Thoracic aorta (tissue), 2 donors: ENCODE data around the gene PPP1R11. TPM values are rescaled to one million over a fixed set of nuclear protein-coding genes. Genes with fewer than 3 reads are reported as not detected.

Experiments
- ATAC-seq: fragments of 150-250 bp; one replicate; pipeline ENCODE4 v1.8.0; 2017; ENCODE audit warnings: low read depth; ENCODE audit not compliant: insufficient number of reproducible peaks, low FRiP score
- DNase-seq: peaks from one replicate; pipeline ENCODE4 v3.0.0-alpha.2; 2020; ENCODE audit warnings: low spot score
- H3K27ac ChIP-seq, 2 donors: fragments of 200-600 bp; sonication (generic); 1 replicate in 1 of 2; 2 replicates in 1 of 2; pipeline ENCODE4 v1.5.1; 2016; ENCODE audit warnings: mild to moderate bottlenecking in 2 of 2, moderate library complexity in 2 of 2
- H3K27me3 ChIP-seq: fragments of 200-600 bp; sonication (generic); replicated peaks from 2 replicates; pipeline ENCODE4 v1.6.0; 2016; ENCODE audit warnings: mild to moderate bottlenecking; ENCODE audit not compliant: insufficient read depth
- H3K36me3 ChIP-seq: fragments of 200-600 bp; sonication (generic); one replicate; pipeline ENCODE4 v1.5.1; 2016
- H3K4me1 ChIP-seq, 2 donors: fragments of 200-600 bp; sonication (generic); 1 replicate in 1 of 2; 2 replicates in 1 of 2; pipeline versions ENCODE4 v1.5.1 to v1.6.0; 2016; ENCODE audit warnings: low read depth in 2 of 2, mild to moderate bottlenecking in 1 of 2; ENCODE audit not compliant: control insufficient read depth in 1 of 2
- H3K4me3 ChIP-seq: fragments of 200-600 bp; sonication (generic); 2 replicates; pipeline ENCODE4 v1.5.1; 2016; ENCODE audit warnings: mild to moderate bottlenecking
- H3K9me3 ChIP-seq: fragments of 200-600 bp; sonication (generic); 2 replicates; pipeline ENCODE4 v1.5.1; 2016
- total RNA-seq, 2 donors: library from RNA; depleted of rRNA; stranded (reverse); fragments of >200 nt; gene quantifications; one replicate each; pipeline versions ENCODE4 v1.1.0 to v1.2.3, GENCODE V29; 2016
- TF ChIP-seq, protein P1 (sequence below): fragments of 200-600 bp; sonication (generic); IDR thresholded peaks from one replicate; pipeline ENCODE4 v1.5.1; 2019; ENCODE audit warnings: antibody characterized with exemption

PPP1R11 gene
- total RNA-seq, 2 donors from 2014 or later: 25.2 to 45.5 TPM

DNA sequence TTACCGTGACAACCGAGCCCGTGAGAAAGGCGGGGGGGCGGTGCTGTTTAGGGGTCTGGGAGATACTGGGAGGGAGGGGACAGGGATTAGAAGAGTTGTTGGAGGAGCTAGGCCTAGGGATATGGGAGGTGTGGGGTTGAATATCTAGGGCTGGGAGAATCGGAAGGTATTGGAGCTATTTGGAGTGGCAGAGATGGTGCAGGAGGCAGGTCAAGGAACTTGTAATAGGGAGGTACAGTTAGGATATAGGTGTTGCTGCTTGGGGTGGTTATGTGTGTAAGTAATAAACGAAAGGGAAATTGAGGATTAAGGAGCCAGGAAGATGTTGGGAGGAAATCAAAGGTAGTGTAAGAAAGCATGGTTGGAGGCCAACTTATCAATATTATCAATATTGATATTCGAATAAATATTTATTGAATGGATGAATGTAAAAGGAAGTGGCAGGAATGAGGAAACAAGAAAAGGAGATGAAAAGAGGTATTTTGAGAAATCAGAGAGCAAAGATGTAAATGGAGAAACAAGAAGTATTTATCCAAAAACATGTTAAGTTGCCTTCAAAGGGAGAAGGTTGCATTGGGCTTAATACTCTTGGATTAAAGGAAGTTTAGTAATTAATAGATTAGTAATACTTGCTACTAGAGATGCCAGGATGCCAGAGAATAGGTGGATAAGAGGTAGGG lies 602 bp downstream of the PPP1R11 start:
- TF ChIP-seq, protein P1, sequence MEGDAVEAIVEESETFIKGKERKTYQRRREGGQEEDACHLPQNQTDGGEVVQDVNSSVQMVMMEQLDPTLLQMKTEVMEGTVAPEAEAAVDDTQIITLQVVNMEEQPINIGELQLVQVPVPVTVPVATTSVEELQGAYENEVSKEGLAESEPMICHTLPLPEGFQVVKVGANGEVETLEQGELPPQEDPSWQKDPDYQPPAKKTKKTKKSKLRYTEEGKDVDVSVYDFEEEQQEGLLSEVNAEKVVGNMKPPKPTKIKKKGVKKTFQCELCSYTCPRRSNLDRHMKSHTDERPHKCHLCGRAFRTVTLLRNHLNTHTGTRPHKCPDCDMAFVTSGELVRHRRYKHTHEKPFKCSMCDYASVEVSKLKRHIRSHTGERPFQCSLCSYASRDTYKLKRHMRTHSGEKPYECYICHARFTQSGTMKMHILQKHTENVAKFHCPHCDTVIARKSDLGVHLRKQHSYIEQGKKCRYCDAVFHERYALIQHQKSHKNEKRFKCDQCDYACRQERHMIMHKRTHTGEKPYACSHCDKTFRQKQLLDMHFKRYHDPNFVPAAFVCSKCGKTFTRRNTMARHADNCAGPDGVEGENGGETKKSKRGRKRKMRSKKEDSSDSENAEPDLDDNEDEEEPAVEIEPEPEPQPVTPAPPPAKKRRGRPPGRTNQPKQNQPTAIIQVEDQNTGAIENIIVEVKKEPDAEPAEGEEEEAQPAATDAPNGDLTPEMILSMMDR: no peak
- H3K27me3 ChIP-seq: no peaks in the 10 kb centered on the region
- peaks cover 6 to 26% of the 10 kb centered on the region in 2 donors for H3K4me1 ChIP-seq
- no peaks in the 10 kb centered on the region for H3K9me3 ChIP-seq
- peaks cover 19% of the 10 kb centered on the region for H3K36me3 ChIP-seq
- ATAC-seq (no peak), DNase-seq (peak; percentile 68)
- peak overlapping the region; percentile 71 to 89 for H3K27ac ChIP-seq
- H3K4me3 ChIP-seq: peak overlapping the region; percentile 83

DNA sequence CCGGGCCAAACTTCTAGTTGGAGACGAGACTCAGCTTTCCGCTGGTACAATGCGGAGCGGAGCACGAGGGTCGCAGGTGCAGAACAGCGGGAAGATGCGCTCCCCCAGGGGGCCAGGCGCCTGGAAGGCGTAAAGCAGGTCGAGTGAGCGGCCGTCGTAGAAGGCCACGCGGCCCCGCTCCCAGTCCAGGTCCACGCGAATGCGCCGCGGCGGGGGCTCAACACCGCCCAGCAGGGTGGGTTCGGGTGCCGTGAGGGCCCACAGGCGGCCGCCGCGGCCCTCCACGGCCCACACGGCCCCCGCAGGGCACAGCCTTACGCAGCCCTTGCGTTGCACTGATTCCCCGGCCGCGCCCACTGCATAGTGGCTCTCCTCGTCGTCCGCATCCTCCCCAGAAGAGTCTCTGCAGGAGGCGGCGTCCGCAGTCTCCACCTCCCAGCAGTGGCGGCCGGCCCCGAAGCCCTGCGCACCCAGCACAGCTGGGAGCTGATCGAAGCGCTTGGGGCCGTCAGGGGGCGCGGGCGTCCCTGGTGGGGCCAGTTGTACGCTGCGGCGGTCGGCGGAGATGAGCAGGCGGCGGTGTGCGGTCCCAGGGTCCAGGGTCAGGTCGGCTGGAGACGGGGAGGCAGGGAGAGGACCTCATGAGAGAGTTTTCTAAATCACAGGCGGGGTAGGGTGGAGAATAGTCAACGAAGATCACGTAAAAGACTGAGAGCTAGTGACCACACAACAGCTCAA lies 4.3 kb downstream of the PPP1R11 start:
- H3K4me1 ChIP-seq: peaks cover 9 to 36% of the 10 kb centered on the region in 2 donors
- H3K4me3 ChIP-seq: no peak overlapping the region
- no peak overlapping the region for H3K27ac ChIP-seq
- no peak for ATAC-seq
- no peak for DNase-seq
- TF ChIP-seq, protein P1: no peak
- peaks cover 15% of the 10 kb centered on the region for H3K27me3 ChIP-seq
- H3K36me3 ChIP-seq: peaks cover 19% of the 10 kb centered on the region
- H3K9me3 ChIP-seq: no peaks in the 10 kb centered on the region

DNA sequence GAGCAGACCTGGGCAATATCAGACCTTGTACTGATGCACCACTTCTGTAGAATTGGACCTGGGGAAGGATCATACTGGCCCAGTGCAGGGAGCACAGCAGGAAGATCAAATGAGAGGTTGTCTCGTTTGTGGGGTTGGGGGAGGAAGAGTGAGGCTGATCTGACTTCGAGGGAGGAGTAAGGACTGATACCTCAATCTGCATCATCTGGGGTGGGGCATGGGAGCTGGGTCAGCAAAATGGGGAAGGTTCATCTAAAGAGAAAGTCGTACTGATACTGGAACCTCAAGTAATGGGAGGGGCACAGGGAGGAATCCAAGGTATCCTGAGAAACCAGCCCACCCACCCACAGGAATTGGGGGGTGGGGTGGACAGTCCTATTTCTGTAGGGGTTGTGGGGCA lies 4.9 kb downstream of the PPP1R11 start:
- peaks cover 17% of the 10 kb centered on the region for H3K27me3 ChIP-seq
- TF ChIP-seq, protein P1: no peak
- no peaks in the 10 kb centered on the region for H3K9me3 ChIP-seq
- H3K27ac ChIP-seq: no peak overlapping the region
- no peak overlapping the region for H3K4me3 ChIP-seq
- DNase-seq (no peak), ATAC-seq (no peak)
- peaks cover 9 to 35% of the 10 kb centered on the region in 2 donors for H3K4me1 ChIP-seq
- H3K36me3 ChIP-seq: peaks cover 19% of the 10 kb centered on the region

DNA sequence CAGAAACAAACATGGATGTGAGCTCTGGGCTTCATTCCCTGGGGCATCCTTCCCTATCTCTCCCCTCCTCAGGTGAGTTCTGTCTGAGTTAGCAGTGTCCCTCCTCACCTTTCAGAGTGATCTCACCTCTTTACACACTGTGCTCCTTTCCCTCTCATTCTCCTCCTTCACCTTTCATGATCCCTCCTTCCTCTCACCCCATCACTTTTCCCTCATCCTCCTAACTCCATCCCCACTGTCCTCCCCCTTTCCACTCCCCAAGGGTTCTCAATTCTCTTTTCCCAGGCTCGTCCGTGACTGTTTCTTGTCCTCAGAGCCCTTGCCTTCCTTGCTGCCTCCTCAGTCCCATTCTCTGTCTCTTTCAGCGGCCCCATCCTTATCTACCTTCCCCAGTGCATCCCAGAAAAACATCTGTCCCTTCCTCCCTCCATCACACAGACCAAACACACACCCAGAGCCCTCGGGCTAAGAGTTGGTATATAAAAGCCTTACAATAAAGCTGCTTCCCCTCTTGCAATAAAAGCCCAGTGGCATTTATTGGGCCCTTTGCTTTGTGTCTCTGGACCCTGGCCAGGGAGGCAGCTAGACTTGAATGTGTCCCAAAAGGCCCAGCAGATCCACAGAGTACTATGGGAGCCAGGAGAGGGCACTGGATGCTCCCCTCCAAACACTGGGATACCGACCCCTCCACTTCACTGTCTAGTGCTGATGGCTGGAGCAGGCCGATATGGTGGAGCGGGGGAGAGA lies 6.7 kb downstream of the PPP1R11 start:
- DNase-seq (no peak), ATAC-seq (no peak)
- TF ChIP-seq, protein P1: no peak
- Histone ChIP-seq H3K27me3 (peaks cover 17% of the 10 kb centered on the region), H3K36me3 (peaks cover 15% of the 10 kb centered on the region), H3K27ac (no peak overlapping the region), H3K4me1 (peaks cover 4 to 27% of the 10 kb centered on the region in 2 donors), H3K4me3 (no peak overlapping the region), H3K9me3 (no peaks in the 10 kb centered on the region)
